K562 (cell line): ENCODE data around the gene DCN. TPM values are rescaled to one million over a fixed set of nuclear protein-coding genes. Genes with fewer than 3 reads are reported as not detected.

Experiments used
- ATAC-seq: fragments of 200-7000 bp; cut with Tn5 transposase; 3 replicates; pipeline ENCODE4 v1.9.1; 2020; ENCODE audit warnings: moderate library complexity
- BruUV-seq: library from RNA; stranded (reverse); fragments of 400-500 nt; replicated peaks from 2 replicates; lab custom pipeline; 2021; lab: Mats Ljungman, UMichigan
- CTCF ChIA-PET: fragments of 300-600 bp; formaldehyde crosslinking; extraction: SDS; loops from one replicate; lab custom pipeline; 2021; ENCODE audit warnings: low intra/inter-chr PET ratio; lab: Yijun Ruan, JAX
- POLR2A ChIA-PET: fragments of 300-600, 350-650 bp; sonication (Branson Sonifier 250); formaldehyde crosslinking; extraction: SDS; loops from one replicate; lab custom pipeline; 2021; ENCODE audit warnings: antibody characterized with exemption, inconsistent platforms; lab: Yijun Ruan, JAX
- DNase-seq, 4 experiments: peaks; one replicate each; pipeline versions ENCODE4 v3.0.0 to v3.0.0-alpha.2; 2011 to 2018; ENCODE audit warnings: low spot score in 3 of 4, mixed read lengths in 3 of 4; ENCODE audit errors: extremely low read depth in 1 of 4
- FAIRE-seq: peaks from 2 replicates; lab custom pipeline; 2011; peaks lifted over from hg19 to GRCh38; lab: Jason Lieb, UNC
- H2AFZ ChIP-seq: 2 replicates; pipeline ENCODE4 v1.6.0; 2011; ENCODE audit warnings: low read depth, low read length, control low read depth, inconsistent platforms
- H3K27ac ChIP-seq: fragments of 200-600 bp; 3 replicates; pipeline ENCODE4 v1.8.0; 2011; ENCODE audit warnings: low read depth, mild to moderate bottlenecking, control low read depth, inconsistent platforms, low read length, moderate library complexity, mixed read lengths; ENCODE audit errors: extremely low read depth
- H3K27me3 ChIP-seq, 2 experiments: fragments of 300-600 bp in 1 of 2; 2 replicates in 1 of 2; 3 replicates in 1 of 2; pipeline versions ENCODE4 v1.6.0 to v1.8.0; 2011; ENCODE audit warnings: inconsistent platforms in 2 of 2, low read length in 2 of 2, mild to moderate bottlenecking in 1 of 2, mixed read lengths in 1 of 2, moderate library complexity in 1 of 2; ENCODE audit not compliant: control insufficient read depth in 2 of 2, insufficient read depth in 2 of 2
- H3K36me3 ChIP-seq: fragments of 300-600 bp; 3 replicates; pipeline ENCODE4 v1.8.0; 2011; ENCODE audit warnings: mild to moderate bottlenecking, low read length, inconsistent platforms; ENCODE audit not compliant: control insufficient read depth, insufficient read depth
- H3K4me1 ChIP-seq, 2 experiments: fragments of 200-600 bp in 1 of 2; replicated peaks in 1 of 2; 2 replicates in 1 of 2; 3 replicates in 1 of 2; pipeline versions ENCODE4 v1.5.1 to v1.8.0; 2011; ENCODE audit warnings: inconsistent platforms in 2 of 2, low read length in 2 of 2, mild to moderate bottlenecking in 1 of 2, mixed read lengths in 1 of 2, moderate library complexity in 1 of 2; ENCODE audit not compliant: control insufficient read depth in 2 of 2, insufficient read depth in 2 of 2
- H3K4me2 ChIP-seq: 2 replicates; pipeline ENCODE4 v1.6.1; 2011; ENCODE audit warnings: low read length, control low read depth, inconsistent platforms, mixed read lengths; ENCODE audit not compliant: insufficient read depth
- H3K4me3 ChIP-seq: fragments of 200-600 bp; sonication (generic), shearing (Covaris generic); 2 replicates; pipeline ENCODE4 v1.5.1; 2016; ENCODE audit warnings: control low read depth, inconsistent platforms
- H3K79me2 ChIP-seq: fragments of 200-600 bp; 3 replicates; pipeline ENCODE4 v1.8.0; 2011; ENCODE audit warnings: low read length, inconsistent platforms; ENCODE audit not compliant: control insufficient read depth, insufficient read depth
- H3K9ac ChIP-seq, 2 experiments: 2 replicates each; pipeline versions ENCODE4 v1.6.0 to v1.6.1; 2011; ENCODE audit warnings: low read depth in 2 of 2, low read length in 2 of 2, control low read depth in 1 of 2, inconsistent platforms in 1 of 2, mild to moderate bottlenecking in 1 of 2, mixed read lengths in 1 of 2; ENCODE audit not compliant: insufficient read depth in 1 of 2
- H3K9me1 ChIP-seq: one replicate; pipeline ENCODE4 v1.6.0; 2011; ENCODE audit warnings: inconsistent platforms, mild to moderate bottlenecking, low read length, moderate library complexity; ENCODE audit not compliant: control insufficient read depth, insufficient read depth
- H3K9me3 ChIP-seq: replicated peaks from 2 replicates; pipeline ENCODE4 v1.5.1; 2011; ENCODE audit warnings: low read depth, low read length, inconsistent platforms; ENCODE audit not compliant: control insufficient read depth, insufficient read depth
- H4K20me1 ChIP-seq: replicated peaks from 2 replicates; pipeline ENCODE4 v1.6.1; 2011; ENCODE audit warnings: low read length, inconsistent platforms, mixed read lengths; ENCODE audit not compliant: control insufficient read depth, insufficient read depth
- ARID4B ChIP-seq: sonication (generic); formaldehyde crosslinking; IDR thresholded peaks from 2 replicates; pipeline ENCODE4 v1.8.0; 2022; ENCODE audit warnings: mild to moderate bottlenecking, missing genetic modification reagents
- ATF3 ChIP-seq, 2 experiments: fragments of 450-650 bp in 1 of 2; sonication (generic) in 1 of 2; formaldehyde crosslinking in 1 of 2; IDR thresholded peaks in 1 of 2; conservative IDR thresholded peaks in 1 of 2; 2 replicates each; pipeline versions ENCODE4 v1.6.1 to v1.8.1; 2016 to 2023; ENCODE audit warnings: mild to moderate bottlenecking in 2 of 2, moderate library complexity in 2 of 2, inconsistent platforms in 1 of 2, missing genetic modification reagents in 1 of 2
- CGGBP1 ChIP-seq: fragments of 250-450 bp; sonication (Bioruptor Pico); IDR thresholded peaks from 2 replicates; pipeline ENCODE4 v1.9.0; 2021; ENCODE audit warnings: mild to moderate bottlenecking
- CREB3L1 ChIP-seq: fragments of 450-650 bp; IDR thresholded peaks from 2 replicates; pipeline ENCODE4 v1.6.1; 2014; ENCODE audit warnings: low read depth, mild to moderate bottlenecking, moderate library complexity, borderline replicate concordance
- GTF2F1 ChIP-seq: IDR thresholded peaks from 2 replicates; pipeline ENCODE4 v1.6.1; 2011; ENCODE audit warnings: low read depth, low read length, improper control_type of control experiment
- OTX1 ChIP-seq: fragments of 450-650 bp; formaldehyde crosslinking; IDR thresholded peaks from 2 replicates; pipeline ENCODE4 v1.4.0; 2022; ENCODE audit warnings: mild to moderate bottlenecking
- TAL1 ChIP-seq: fragments of 450-650 bp; IDR thresholded peaks from 2 replicates; pipeline ENCODE4 v1.6.1; 2016; ENCODE audit warnings: mild to moderate bottlenecking
- WGBS: fragments of 100-300 bp; shearing (Covaris generic); methylation state at CpG from one replicate; pipeline ENCODE4 v1.1.6; 2016; ENCODE audit warnings: low coverage, mixed read lengths; ENCODE audit not compliant: insufficient coverage; ENCODE audit errors: missing lambda C conversion rate; 5-methylcytosine and 5-hydroxymethylcytosine counted together
- in situ Hi-C: fragments of 300-500 bp; cut with MboI; formaldehyde crosslinking; loops from 4 replicates; pipeline ENCODE4 v1.15.0; 2018; ENCODE audit warnings: inconsistent platforms, mixed read lengths
- intact Hi-C: fragments of 100-400 bp; cut with micrococcal nuclease; formaldehyde crosslinking; loops from 2 replicates; pipeline ENCODE4 v1.14.2; 2022
- polyA plus RNA-seq, 8 experiments: library from polyadenylated mRNA; depleted of rRNA in 4 of 8; stranded (reverse) in 5 of 8; unstranded in 3 of 8; fragments of >200 nt; fragmentation: Nextera tagmentation in 2 of 8; fragmentation: Illumina TruSeq in 1 of 8; extraction: Ambion mirVana in 2 of 8; extraction: Trizol in 1 of 8; gene quantifications; 2 replicates each; pipeline versions ENCODE4 v1.2.1 to v1.2.3, GENCODE V29; 2011 to 2014; ENCODE audit warnings: inconsistent platforms in 1 of 8, missing spikeins in 1 of 8
- total RNA-seq, 7 experiments: library from RNA; depleted of rRNA in 6 of 7; stranded (reverse); fragments of >200 nt in 6 of 7; fragmentation: Illumina TruSeq in 2 of 7; extraction: Trizol in 2 of 7; gene quantifications; 2 replicates each; pipeline versions ENCODE4 v1.2.1 to v1.2.3, GENCODE V29; 2011 to 2021; ENCODE audit warnings: low replicate concordance in 1 of 7

Gene DCN
- total and polyA plus RNA-seq, 9 of the 15 experiments (the other 6 are each of a cell fraction or from before 2014, with no cell fraction given): 0.08 to 2.4 (median 0.31) TPM; not detected in 1

- in situ Hi-C loops (no loop called here), intact Hi-C loops (no loop called here)
- no peaks in the 10 kb centered on the region for H3K27me3 ChIP-seq
- ATAC-seq: no peak
- ChIA-PET CTCF (no interaction called here), POLR2A (no interaction called here)
- DNase-seq: no peak
- TF ChIP-seq ATF3 (IDR thresholded peaks at IDR 0.05) (peak; percentile 48; the same call in 1 of the 2 replicates), ATF3 (CRISPR knock-in tag; conservative IDR thresholded peaks at IDR 0.05) (no peak), GTF2F1 (no peak)
- FAIRE-seq: no peak
- no peak overlapping the region for H2AFZ ChIP-seq
- H3K36me3 ChIP-seq: no peaks in the 10 kb centered on the region
- H4K20me1 ChIP-seq: no peaks in the 10 kb centered on the region
- H3K9ac ChIP-seq: no peak overlapping the region
- no peak overlapping the region for H3K4me3 ChIP-seq
- H3K4me2 ChIP-seq: no peak overlapping the region
- H3K27ac ChIP-seq: no peak overlapping the region
- no peaks in the 10 kb centered on the region for H3K9me1 ChIP-seq
- BruUV-seq: no TSS peak
- no peaks in the 10 kb centered on the region for H3K9me3 ChIP-seq
- no peaks in the 10 kb centered on the region for H3K4me1 ChIP-seq
- no peaks in the 10 kb centered on the region for H3K79me2 ChIP-seq
- WGBS: 0% methylated on average over 1 of the region's 1 CpG
Observed at GRCh38 chr12:91119089-91119488, 63.5 kb downstream of the DCN start.

GRCh38 chr12:91113621-91114020, 69.0 kb downstream of the DCN start:
- 0% methylated on average over 6 of the region's 6 CpGs for WGBS
- Histone ChIP-seq H3K4me3 (no peak overlapping the region), H3K27ac (no peak overlapping the region), H3K9ac (no peak overlapping the region), H3K79me2 (no peaks in the 10 kb centered on the region), H2AFZ (no peak overlapping the region), H3K9me1 (no peaks in the 10 kb centered on the region), H3K27me3 (no peaks in the 10 kb centered on the region), H3K4me2 (no peak overlapping the region), H4K20me1 (no peaks in the 10 kb centered on the region), H3K4me1 (no peaks in the 10 kb centered on the region), H3K9me3 (no peaks in the 10 kb centered on the region), H3K36me3 (no peaks in the 10 kb centered on the region)
- in situ Hi-C loops: no loop called here
- intact Hi-C loops: no loop called here
- DNase-seq: no peak
- ChIA-PET POLR2A (no interaction called here), CTCF (no interaction called here)
- no TSS peak for BruUV-seq
- FAIRE-seq: no peak
- no peak for ATAC-seq
- TF ChIP-seq CGGBP1 (CRISPR knock-in tag) (no peak), ARID4B (CRISPR knock-in tag) (no peak), TAL1 (no peak), CREB3L1 (no peak), OTX1 (no peak)
